ENCODE measurements around the gene SPDYE1.
"Not testable (repeated sequence)": the region's sequence is repeated elsewhere in the genome, so short reads cannot be mapped to it uniquely, and the experiment has no call there.

DNA sequence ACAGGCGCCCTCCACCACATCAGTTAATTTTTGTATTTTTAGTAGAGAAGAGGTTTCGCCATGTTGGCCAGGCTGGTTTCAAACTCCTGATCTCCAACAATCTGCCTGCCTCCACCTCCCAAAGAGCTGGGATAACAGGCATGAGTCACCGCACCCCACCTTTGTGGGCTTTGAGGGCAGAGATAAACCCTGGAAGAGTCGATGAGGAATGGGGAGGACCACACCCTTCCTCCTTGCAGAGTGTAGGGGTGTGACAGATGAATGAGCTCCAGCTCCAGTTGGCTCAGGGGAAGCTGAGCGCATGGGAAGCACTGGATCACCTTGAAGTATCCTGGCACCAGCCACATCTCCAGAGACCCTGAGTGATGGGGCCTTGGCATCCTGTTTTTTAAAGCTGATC lies 32.3 kb downstream of the SPDYE1 start:
- TF ChIP-seq, protein P1, sequence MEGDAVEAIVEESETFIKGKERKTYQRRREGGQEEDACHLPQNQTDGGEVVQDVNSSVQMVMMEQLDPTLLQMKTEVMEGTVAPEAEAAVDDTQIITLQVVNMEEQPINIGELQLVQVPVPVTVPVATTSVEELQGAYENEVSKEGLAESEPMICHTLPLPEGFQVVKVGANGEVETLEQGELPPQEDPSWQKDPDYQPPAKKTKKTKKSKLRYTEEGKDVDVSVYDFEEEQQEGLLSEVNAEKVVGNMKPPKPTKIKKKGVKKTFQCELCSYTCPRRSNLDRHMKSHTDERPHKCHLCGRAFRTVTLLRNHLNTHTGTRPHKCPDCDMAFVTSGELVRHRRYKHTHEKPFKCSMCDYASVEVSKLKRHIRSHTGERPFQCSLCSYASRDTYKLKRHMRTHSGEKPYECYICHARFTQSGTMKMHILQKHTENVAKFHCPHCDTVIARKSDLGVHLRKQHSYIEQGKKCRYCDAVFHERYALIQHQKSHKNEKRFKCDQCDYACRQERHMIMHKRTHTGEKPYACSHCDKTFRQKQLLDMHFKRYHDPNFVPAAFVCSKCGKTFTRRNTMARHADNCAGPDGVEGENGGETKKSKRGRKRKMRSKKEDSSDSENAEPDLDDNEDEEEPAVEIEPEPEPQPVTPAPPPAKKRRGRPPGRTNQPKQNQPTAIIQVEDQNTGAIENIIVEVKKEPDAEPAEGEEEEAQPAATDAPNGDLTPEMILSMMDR (tag by site-specific recombination; IDR thresholded peaks at IDR 0.05), result not testable (repeated sequence)
- not testable (repeated sequence) for TF ChIP-seq ZSCAN5A (tag by site-specific recombination; IDR thresholded peaks at IDR 0.05); MEIS1 (CRISPR knock-in tag; IDR thresholded peaks at IDR 0.05; ENCODE audit: borderline replicate concordance); ZNF341 (tag by site-specific recombination; IDR thresholded peaks at IDR 0.05; ENCODE audit: low read depth); TSHZ1 (tag by site-specific recombination; IDR thresholded peaks at IDR 0.05; ENCODE audit: borderline replicate concordance)
